ENCODE data around the gene ADRA2C. TPM values are rescaled to one million over a fixed set of nuclear protein-coding genes. Genes with fewer than 3 reads are reported as not detected.

ADRA2C gene
- total RNA-seq, 1 experiment from 2014 or later: 28.1 TPM

GRCh38 chr4:3723232-3723642, 42.9 kb upstream of the ADRA2C start (continued):
- no peak for TF ChIP-seq POLR2A (IDR thresholded peaks at IDR 0.05; ENCODE audit: borderline replicate concordance, extremely low read depth, insufficient read depth, insufficient read length)
- TF ChIP-seq REST (IDR thresholded peaks at IDR 0.05; ENCODE audit: low read depth): no peak

GRCh38 chr4:3724319-3725231, 41.6 kb upstream of the ADRA2C start:
- ChIA-PET RAD21 (ENCODE audit: low non-redundant PET in 1 of 2, low total read pairs in 2 of 2, uncharacterized antibody in 2 of 2, unreplicated experiment in 2 of 2) (no interaction called here), POLR2A (no interaction called here), CTCF (no interaction called here)
- intact Hi-C loops (cut with micrococcal nuclease): no loop called here
- Histone ChIP-seq H3K79me2 (ENCODE audit: insufficient read depth, low read length) (no peaks in the 10 kb centered on the region), H3K9ac (ENCODE audit: low read length) (no peak overlapping the region), H2AFZ (ENCODE audit: low read depth, low read length, poor library complexity, severe bottlenecking) (no peak overlapping the region), H3K27ac (ENCODE audit: low read depth, low read length) (no peak overlapping the region), H3K4me1 (ENCODE audit: control insufficient read depth in 1 of 2, insufficient read depth in 2 of 2, low read length in 2 of 2) (peaks cover 0 to 3% of the 10 kb centered on the region in 2 experiments; a peak in 2 of 4 replicates), H3K4me2 (ENCODE audit: low read length) (no peak overlapping the region), H3K9me2 (ENCODE audit: insufficient read depth) (no peaks in the 10 kb centered on the region), H4K20me1 (ENCODE audit: insufficient read depth) (no peaks in the 10 kb centered on the region), H3K4me3 (replicated peaks in 1 of 2; ENCODE audit: low read depth in 1 of 2, low read length in 2 of 2) (no peak overlapping the region), H3K9me3 (ENCODE audit: control insufficient read depth in 1 of 2, insufficient read depth in 1 of 2, low read depth in 1 of 2, low read length in 2 of 2) (no peaks in the 10 kb centered on the region), H3K36me3 (ENCODE audit: control insufficient read depth in 1 of 2, insufficient read depth in 2 of 2, low read length in 2 of 2) (no peaks in the 10 kb centered on the region), H3K27me3 (ENCODE audit: insufficient read depth, low read length) (no peaks in the 10 kb centered on the region)
- TF ChIP-seq CTCF (IDR thresholded peaks at IDR 0.05 in 2 of 3, conservative IDR thresholded peaks at IDR 0.05 in 1 of 3; ENCODE audit: borderline replicate concordance in 1 of 3, insufficient read depth in 1 of 3, low read depth in 2 of 3, low read length in 2 of 3): no peak
- no peak for TF ChIP-seq POLR2A (IDR thresholded peaks at IDR 0.05; ENCODE audit: borderline replicate concordance, extremely low read depth, insufficient read depth, insufficient read length)
- no peak for TF ChIP-seq FOSL1 (IDR thresholded peaks at IDR 0.05; ENCODE audit: low read depth)
- no peak for TF ChIP-seq MAX (IDR thresholded peaks at IDR 0.05)
- no peak for TF ChIP-seq JUND (IDR thresholded peaks at IDR 0.05)
- TF ChIP-seq RAD21 (IDR thresholded peaks at IDR 0.05; ENCODE audit: low read depth): no peak
- TF ChIP-seq CEBPB (IDR thresholded peaks at IDR 0.05; ENCODE audit: low read depth): no peak
- no peak for TF ChIP-seq CBX3 (IDR thresholded peaks at IDR 0.05; ENCODE audit: low read depth)
- ATAC-seq (no peak), DNase-seq (ENCODE audit: low read depth, low spot score) (no peak)
- no TSS peak for BruUV-seq (replicated peaks)

Measured in HCT116 (cell line).